GM12875 (cell line): ENCODE data around the gene CDC25A.

Experiments used
- H3K4me3 ChIP-seq: one replicate; pipeline ENCODE4 v1.5.1; 2011; ENCODE audit warnings: low read depth, low read length, control low read depth
- TF ChIP-seq, protein P1 (sequence below): IDR thresholded peaks from 2 replicates; pipeline ENCODE4 v1.5.1; 2011; ENCODE audit warnings: low read depth, mild to moderate bottlenecking, control low read depth, inconsistent platforms, low read length, moderate library complexity, borderline replicate concordance; ENCODE audit not compliant: insufficient read depth

CDC25A gene

DNA sequence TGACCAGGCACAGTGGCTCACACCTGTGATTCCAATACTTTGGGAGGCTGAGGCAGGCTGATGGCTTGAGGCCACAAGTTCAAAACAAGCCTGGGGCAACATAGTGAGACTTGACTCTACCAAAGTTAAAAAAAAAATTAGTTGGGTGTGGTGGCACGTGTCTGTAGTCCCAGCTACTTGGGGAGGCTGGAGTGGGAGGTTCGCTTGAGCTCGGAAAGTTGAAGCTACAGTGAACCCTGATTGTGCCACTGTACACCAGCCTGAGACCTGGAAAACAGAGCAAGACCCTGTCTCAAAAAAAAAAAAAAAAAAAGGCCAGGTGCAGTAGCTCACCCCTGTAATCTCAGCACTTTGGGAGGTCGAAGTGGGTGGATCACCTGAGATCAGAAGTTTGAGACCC is 3.1 kb downstream of the CDC25A start:
- H3K4me3 ChIP-seq, result no peak overlapping the region
- TF ChIP-seq, protein P1, sequence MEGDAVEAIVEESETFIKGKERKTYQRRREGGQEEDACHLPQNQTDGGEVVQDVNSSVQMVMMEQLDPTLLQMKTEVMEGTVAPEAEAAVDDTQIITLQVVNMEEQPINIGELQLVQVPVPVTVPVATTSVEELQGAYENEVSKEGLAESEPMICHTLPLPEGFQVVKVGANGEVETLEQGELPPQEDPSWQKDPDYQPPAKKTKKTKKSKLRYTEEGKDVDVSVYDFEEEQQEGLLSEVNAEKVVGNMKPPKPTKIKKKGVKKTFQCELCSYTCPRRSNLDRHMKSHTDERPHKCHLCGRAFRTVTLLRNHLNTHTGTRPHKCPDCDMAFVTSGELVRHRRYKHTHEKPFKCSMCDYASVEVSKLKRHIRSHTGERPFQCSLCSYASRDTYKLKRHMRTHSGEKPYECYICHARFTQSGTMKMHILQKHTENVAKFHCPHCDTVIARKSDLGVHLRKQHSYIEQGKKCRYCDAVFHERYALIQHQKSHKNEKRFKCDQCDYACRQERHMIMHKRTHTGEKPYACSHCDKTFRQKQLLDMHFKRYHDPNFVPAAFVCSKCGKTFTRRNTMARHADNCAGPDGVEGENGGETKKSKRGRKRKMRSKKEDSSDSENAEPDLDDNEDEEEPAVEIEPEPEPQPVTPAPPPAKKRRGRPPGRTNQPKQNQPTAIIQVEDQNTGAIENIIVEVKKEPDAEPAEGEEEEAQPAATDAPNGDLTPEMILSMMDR, result no peak

DNA sequence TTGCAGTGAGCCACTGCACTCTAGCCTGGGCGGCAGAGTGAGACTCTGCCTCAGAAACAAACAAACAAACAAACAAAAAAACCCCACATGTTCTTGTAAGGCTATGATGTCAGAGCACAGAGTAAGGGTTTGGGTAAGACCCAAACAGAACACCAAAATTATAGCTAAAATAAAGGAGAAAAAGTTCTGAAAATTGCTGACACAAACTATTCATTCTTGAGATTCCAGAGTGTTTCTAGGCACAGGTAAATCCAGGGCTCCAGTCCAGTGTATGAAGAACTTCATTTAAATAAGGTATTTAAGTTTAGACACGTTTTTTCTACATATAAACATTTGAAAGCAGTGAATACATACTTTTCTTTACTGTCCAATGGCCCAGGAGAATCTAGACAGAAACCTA is 3.9 kb downstream of the CDC25A start:
- TF ChIP-seq, protein P1, result no peak
- no peak overlapping the region for H3K4me3 ChIP-seq

DNA sequence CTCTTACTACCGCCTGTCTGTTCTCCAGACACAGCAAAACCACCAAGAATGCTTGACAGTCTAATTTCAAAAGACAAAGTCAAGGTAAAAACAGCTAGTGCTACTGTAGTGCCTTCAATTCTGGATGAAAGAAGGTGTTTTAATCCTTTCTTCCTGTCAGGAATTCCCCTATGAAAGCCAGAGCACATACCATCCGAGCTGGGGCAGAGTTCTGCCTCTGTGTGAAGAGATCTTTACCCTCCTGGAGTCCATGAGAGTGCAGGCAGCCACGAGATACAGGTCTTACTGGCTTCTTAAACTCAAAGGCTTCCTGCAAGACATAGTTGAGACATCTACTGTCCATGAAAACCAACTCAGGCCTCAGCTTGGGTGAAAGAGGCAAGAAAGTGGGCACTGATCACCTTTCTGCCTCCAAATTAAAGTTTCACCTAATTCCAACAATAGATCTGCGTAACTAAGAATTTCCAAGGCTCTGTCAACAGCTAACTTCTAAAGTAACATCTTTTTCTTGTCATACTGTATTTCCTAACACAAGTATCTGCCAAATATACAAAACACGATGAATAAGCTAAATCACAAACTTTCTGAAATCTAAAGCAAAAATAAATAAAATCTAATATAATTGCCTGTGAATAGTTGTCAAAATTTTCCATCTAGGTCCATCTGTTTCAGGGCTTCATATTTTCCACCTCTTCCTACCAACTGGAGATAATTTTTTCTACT is 7.5 kb downstream of the CDC25A start:
- H3K4me3 ChIP-seq, result no peak overlapping the region
- TF ChIP-seq, protein P1, result no peak

DNA sequence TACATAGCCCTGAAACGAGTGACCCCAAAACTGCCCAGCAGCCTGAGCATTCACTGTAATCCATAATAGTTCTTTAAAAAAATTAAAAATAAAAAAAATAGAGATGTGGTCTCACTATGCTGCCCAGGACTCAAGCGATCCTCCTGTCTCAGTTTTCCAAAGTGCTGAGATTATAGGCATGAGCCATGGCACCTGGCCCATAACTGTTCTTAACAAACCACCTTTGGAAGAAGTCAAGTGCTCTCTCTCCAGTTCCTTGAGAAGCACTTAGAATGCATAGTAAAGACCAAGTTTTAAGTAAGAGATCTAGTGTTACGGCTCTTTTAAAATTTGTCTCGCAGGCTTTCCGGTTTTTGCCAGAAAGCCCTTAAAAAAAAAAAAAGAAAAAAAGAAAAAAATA is 8.2 kb downstream of the CDC25A start:
- no peak overlapping the region for H3K4me3 ChIP-seq
- TF ChIP-seq, protein P1, result no peak

DNA sequence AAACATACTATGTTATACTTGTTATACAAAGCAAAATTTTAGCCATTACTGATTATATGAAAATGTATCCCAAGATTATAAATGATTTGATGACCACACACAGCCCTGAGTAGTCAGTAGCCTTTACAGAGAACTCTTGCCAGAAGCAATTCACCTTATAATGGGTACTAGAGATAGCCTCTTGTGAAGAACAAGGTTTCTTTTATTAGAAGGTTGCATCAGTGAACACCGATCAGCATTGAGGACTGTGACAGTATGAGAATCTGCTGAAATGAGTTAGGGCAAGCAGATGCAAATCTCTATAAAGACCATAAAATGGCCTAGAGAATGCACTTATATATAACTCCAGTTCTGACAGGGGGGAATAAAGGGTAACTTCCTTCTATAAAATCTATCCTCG is 10.1 kb downstream of the CDC25A start:
- TF ChIP-seq, protein P1, result no peak
- H3K4me3 ChIP-seq, result no peak overlapping the region

DNA sequence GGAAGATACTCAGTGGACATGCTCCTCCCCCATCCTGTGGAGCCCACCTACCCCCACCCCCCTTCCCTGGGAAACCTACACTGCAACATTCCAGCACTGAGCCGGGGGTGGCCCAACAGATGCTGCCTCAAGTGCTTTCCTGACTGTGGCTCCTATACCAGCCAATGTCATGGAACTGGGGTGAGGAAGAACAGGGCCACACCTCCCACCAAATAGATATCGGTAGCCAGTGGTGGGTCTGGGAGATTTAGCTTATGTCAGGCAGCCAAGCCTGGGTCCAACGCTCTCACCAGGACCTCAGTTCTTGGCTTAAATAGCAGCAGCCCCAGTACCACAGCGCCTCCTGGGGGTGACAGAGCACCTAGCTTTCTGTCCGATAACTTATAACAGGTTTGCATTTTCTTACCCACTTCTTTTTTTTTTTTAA is 30.3 kb downstream of the CDC25A start:
- H3K4me3 ChIP-seq, result no peak overlapping the region

More for the DNA sequence above, 30.3 kb downstream of the CDC25A start:
- TF ChIP-seq, protein P1, result peak; percentile 76; the same call in 1 of the 2 replicates
